Raji (cell line): ENCODE data around the gene PPP1CC.
A peak's percentile ranks its signal among the peaks of the same experiment; 100 is the strongest.

Source experiments
- POLR2A ChIP-seq: IDR thresholded peaks from 2 replicates; pipeline ENCODE4 v1.6.1; 2011; ENCODE audit warnings: low read depth, low read length, control low read depth; ENCODE audit not compliant: insufficient read depth

Gene PPP1CC

GRCh38 chr12:110742718-110743570 is at the start of gene PPP1CC:
PPP1CC (minus strand) TSS chr12:110742891; CDS start chr12:110742707, 184 bp downstream.
- peak; percentile 73 for TF ChIP-seq POLR2A

GRCh38 chr12:110791589-110791988 is 48.9 kb upstream of the PPP1CC start:
- TF ChIP-seq POLR2A, result no peak

GRCh38 chr12:110790301-110790700 is 47.6 kb upstream of the PPP1CC start:
- no peak for TF ChIP-seq POLR2A

GRCh38 chr12:110786012-110786411 is 43.3 kb upstream of the PPP1CC start:
- TF ChIP-seq POLR2A, result no peak

GRCh38 chr12:110785240-110785639 is 42.5 kb upstream of the PPP1CC start:
- no peak for TF ChIP-seq POLR2A

- no peak for TF ChIP-seq POLR2A
Measured at GRCh38 chr12:110782922-110783321, 40.2 kb upstream of the PPP1CC start.

GRCh38 chr12:110782094-110782493 is 39.4 kb upstream of the PPP1CC start:
- TF ChIP-seq POLR2A, result no peak

- no peak for TF ChIP-seq POLR2A
Measured at GRCh38 chr12:110780448-110780847, 37.8 kb upstream of the PPP1CC start.

GRCh38 chr12:110778833-110779577 is 36.3 kb upstream of the PPP1CC start:
- no peak for TF ChIP-seq POLR2A

GRCh38 chr12:110776410-110776809 is 33.7 kb upstream of the PPP1CC start:
- TF ChIP-seq POLR2A, result no peak

- TF ChIP-seq POLR2A, result no peak
Measured at GRCh38 chr12:110775997-110776396, 33.3 kb upstream of the PPP1CC start.

- TF ChIP-seq POLR2A, result no peak
Measured at GRCh38 chr12:110774824-110775223, 32.1 kb upstream of the PPP1CC start.

GRCh38 chr12:110768960-110769359 is 26.3 kb upstream of the PPP1CC start:
- TF ChIP-seq POLR2A, result no peak

GRCh38 chr12:110767863-110768262 is 25.2 kb upstream of the PPP1CC start:
- no peak for TF ChIP-seq POLR2A

- TF ChIP-seq POLR2A, result no peak
Measured at GRCh38 chr12:110766311-110767154, 23.8 kb upstream of the PPP1CC start.
